ENCODE results near the gene FBXL13. TPM values are rescaled to one million over a fixed set of nuclear protein-coding genes. Genes with fewer than 3 reads are reported as not detected.

The FBXL13 gene
- total and polyA plus RNA-seq, 11 donors: 0.16 to 1.2 (median 0.41) TPM; not detected in 1

- Histone ChIP-seq H3K9me3 (peaks cover 0 to 10% (median 3%) of the 10 kb centered on the region in 12 donors), H3K27ac (no peak overlapping the region), H3K27me3 (no peaks in the 10 kb centered on the region), H3K4me3 (no peak overlapping the region), H3K4me1 (peaks cover 0 to 5% (median 0%) of the 10 kb centered on the region in 12 donors), H3K36me3 (no peaks in the 10 kb centered on the region)
- intact Hi-C loops (cut with DNase I): no loop called here
- no peak for TF ChIP-seq POLR2A (IDR thresholded peaks at IDR 0.05)
- TF ChIP-seq CTCF (IDR thresholded peaks at IDR 0.05): peak in 1 of 12 donors; percentile 26
- no peak for ATAC-seq
- WGBS, 4 donors: 87 to 91% (median 89%) methylated on average over 15 of the region's 15 CpGs
- no peak for DNase-seq
These were observed 100.0 kb downstream of the FBXL13 start for GRCh38 chr7:102974366-102975236.

- intact Hi-C loops (cut with DNase I): no loop called here
- Histone ChIP-seq H3K36me3 (no peaks in the 10 kb centered on the region), H3K4me1 (peaks cover 0 to 4% (median 0%) of the 10 kb centered on the region in 12 donors), H3K27me3 (no peaks in the 10 kb centered on the region), H3K9me3 (no peaks in the 10 kb centered on the region), H3K4me3 (no peak overlapping the region), H3K27ac (no peak overlapping the region)
- 91 to 93% (median 92%) methylated on average over 23 of the region's 23 CpGs for WGBS, 4 donors
- ATAC-seq (no peak), DNase-seq (no peak)
- TF ChIP-seq CTCF (IDR thresholded peaks at IDR 0.05): no peak
- no peak for TF ChIP-seq POLR2A (IDR thresholded peaks at IDR 0.05)
These were observed 101.3 kb downstream of the FBXL13 start for GRCh38 chr7:102973096-102973802.

- DNase-seq: no peak
These were observed 106.8 kb downstream of the FBXL13 start for GRCh38 chr7:102967798-102968197.

More at GRCh38 chr7:102967798-102968197, 106.8 kb downstream of the FBXL13 start:
- Histone ChIP-seq H3K9me3 (no peaks in the 10 kb centered on the region), H3K27ac (no peak overlapping the region), H3K36me3 (no peaks in the 10 kb centered on the region), H3K27me3 (no peaks in the 10 kb centered on the region), H3K4me1 (no peaks in the 10 kb centered on the region), H3K4me3 (no peak overlapping the region)
- no peak for ATAC-seq
- no peak for TF ChIP-seq CTCF (IDR thresholded peaks at IDR 0.05)
- no peak for TF ChIP-seq POLR2A (IDR thresholded peaks at IDR 0.05)
- intact Hi-C loops (cut with DNase I): no loop called here
